Activated naive CD4-positive, alpha-beta T cell treated with anti-CD3 and anti-CD28 coated beads for 36 hours (primary cell): ENCODE measurements around the gene ERCC2. TPM values are rescaled to one million over a fixed set of nuclear protein-coding genes. Genes with fewer than 3 reads are reported as not detected.
A peak's percentile ranks its signal among the peaks of the same experiment; 100 is the strongest.

Experiments
- CTCF ChIA-PET: fragments of 350-600 bp; sonication (Branson Sonifier 250); formaldehyde crosslinking; loops from one replicate; lab custom pipeline; 2021; ENCODE audit warnings: antibody characterized with exemption; lab: Charles Lee
- DNase-seq: peaks from one replicate; pipeline ENCODE4 v3.0.0-alpha.2; 2020
- H3K27ac Mint-ChIP-seq: one replicate; pipeline ENCODE4 v1.8.0; 2021; ENCODE audit warnings: mild to moderate bottlenecking, mixed read lengths
- H3K27me3 Mint-ChIP-seq: one replicate; pipeline ENCODE4 v1.8.0; 2021; ENCODE audit warnings: low read depth, mixed read lengths
- H3K36me3 Mint-ChIP-seq: one replicate; pipeline ENCODE4 v1.8.0; 2021; ENCODE audit warnings: low read depth, mixed read lengths
- H3K4me1 Mint-ChIP-seq: one replicate; pipeline ENCODE4 v1.8.0; 2021; ENCODE audit warnings: low read depth, mixed read lengths
- H3K4me3 Mint-ChIP-seq: one replicate; pipeline ENCODE4 v1.8.0; 2021; ENCODE audit warnings: mild to moderate bottlenecking, moderate library complexity, mixed read lengths
- H3K9me3 Mint-ChIP-seq: one replicate; pipeline ENCODE4 v1.8.0; 2021; ENCODE audit warnings: mixed read lengths
- intact Hi-C: fragments of 100-400 bp; cut with micrococcal nuclease; formaldehyde crosslinking; loops from one replicate; pipeline ENCODE4 v1.15.1; 2023
- total RNA-seq, 2 experiments: library from RNA; stranded (reverse); gene quantifications; one replicate each; pipeline ENCODE4 v1.2.3, GENCODE V29; 2021

Gene ERCC2
- total RNA-seq, 2 experiments from 2014 or later = 20.6 to 22.9 TPM

DNA sequence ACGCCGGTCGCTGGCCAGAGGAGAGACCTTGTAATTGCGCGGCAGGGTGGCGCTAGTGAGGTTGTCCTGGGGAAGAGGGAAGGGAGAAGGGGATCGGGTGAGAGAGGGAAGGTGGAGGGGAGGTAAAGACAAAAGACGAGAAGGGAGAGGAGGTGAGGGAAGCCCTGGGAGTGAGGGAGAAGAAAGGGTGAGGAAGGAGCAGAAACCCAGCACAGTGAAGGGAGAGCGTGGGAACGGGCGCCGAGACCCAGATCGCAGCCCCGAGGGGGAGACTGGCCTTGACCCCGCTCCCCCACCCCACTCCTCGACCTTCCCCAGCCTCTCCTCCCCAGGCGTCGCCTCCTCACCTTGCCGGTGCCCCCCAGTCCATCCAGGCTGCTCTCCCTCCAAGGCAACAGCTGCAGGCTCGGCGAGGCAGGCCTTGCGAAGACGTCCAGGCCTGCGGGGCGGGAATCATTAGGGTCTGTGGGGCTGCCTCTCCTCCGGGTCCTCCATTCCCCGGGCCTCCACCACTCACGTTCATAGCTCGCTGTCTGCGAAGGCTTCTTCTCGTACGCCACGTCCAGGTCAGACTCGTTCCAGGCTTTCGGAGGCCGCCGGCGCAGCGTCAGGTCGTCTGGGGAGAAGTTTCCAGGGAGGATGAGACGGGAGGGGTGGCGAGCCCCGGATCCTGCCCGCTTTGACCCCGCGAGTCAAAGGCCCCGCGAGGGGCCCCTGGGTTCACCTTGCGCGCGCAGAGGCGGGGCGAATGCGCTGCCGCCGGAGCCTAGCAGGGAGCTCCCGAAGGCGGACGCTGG is 25.6 kb upstream of the ERCC2 start:
- Mint-ChIP-seq H3K27ac (no peak overlapping the region), H3K4me1 (peaks cover 15% of the 10 kb centered on the region), H3K4me3 (no peak overlapping the region), H3K36me3 (no peaks in the 10 kb centered on the region), H3K27me3 (peaks cover 30% of the 10 kb centered on the region), H3K9me3 (no peaks in the 10 kb centered on the region)
- CTCF ChIA-PET = no interaction called here
- intact Hi-C loops = no loop called here
- DNase-seq = no peak

- CTCF ChIA-PET = interaction anchor here (1.2 kb wide), 1 partner anchor 10 kb away, joined by 3 read pairs; no protein-coding TSS in a partner anchor
- Mint-ChIP-seq H3K27ac (no peak overlapping the region), H3K4me1 (peaks cover 7% of the 10 kb centered on the region)
Observed at GRCh38 chr19:45391871-45392665, 21.7 kb upstream of the ERCC2 start.

GRCh38 chr19:45391346-45391745 is 21.0 kb upstream of the ERCC2 start:
- Mint-ChIP-seq H3K36me3 (no peaks in the 10 kb centered on the region), H3K27me3 (peaks cover 10% of the 10 kb centered on the region), H3K27ac (no peak overlapping the region), H3K4me3 (no peak overlapping the region), H3K4me1 (peaks cover 4% of the 10 kb centered on the region), H3K9me3 (no peaks in the 10 kb centered on the region)
- CTCF ChIA-PET = no interaction called here
- intact Hi-C loops = no loop called here
- no peak for DNase-seq

More at GRCh38 chr19:45391871-45392665, 21.7 kb upstream of the ERCC2 start:
- DNase-seq = no peak
- no peaks in the 10 kb centered on the region for H3K36me3 Mint-ChIP-seq
- intact Hi-C loops = no loop called here
- H3K27me3 Mint-ChIP-seq = peaks cover 9% of the 10 kb centered on the region
- no peak overlapping the region for H3K4me3 Mint-ChIP-seq
- no peaks in the 10 kb centered on the region for H3K9me3 Mint-ChIP-seq

- H3K27me3 Mint-ChIP-seq = peaks cover 25% of the 10 kb centered on the region
- CTCF ChIA-PET = no interaction called here
- H3K36me3 Mint-ChIP-seq = no peaks in the 10 kb centered on the region
- H3K27ac Mint-ChIP-seq = no peak overlapping the region
- no peak overlapping the region for H3K4me3 Mint-ChIP-seq
- intact Hi-C loops = no loop called here
- peaks cover 3% of the 10 kb centered on the region for H3K4me1 Mint-ChIP-seq
- DNase-seq = no peak
- no peaks in the 10 kb centered on the region for H3K9me3 Mint-ChIP-seq
Observed at GRCh38 chr19:45385392-45386221, 15.2 kb upstream of the ERCC2 start.

GRCh38 chr19:45382426-45382825 is 12.1 kb upstream of the ERCC2 start:
- Mint-ChIP-seq H3K4me3 (no peak overlapping the region), H3K4me1 (peaks cover 3% of the 10 kb centered on the region), H3K27me3 (peaks cover 25% of the 10 kb centered on the region), H3K9me3 (no peaks in the 10 kb centered on the region), H3K27ac (no peak overlapping the region), H3K36me3 (no peaks in the 10 kb centered on the region)
- intact Hi-C loops = no loop called here
- DNase-seq = no peak
- CTCF ChIA-PET = no interaction called here

GRCh38 chr19:45380107-45380506 is 9.7 kb upstream of the ERCC2 start:
- Mint-ChIP-seq H3K4me3 (no peak overlapping the region), H3K27ac (no peak overlapping the region), H3K9me3 (no peaks in the 10 kb centered on the region), H3K4me1 (no peaks in the 10 kb centered on the region), H3K36me3 (no peaks in the 10 kb centered on the region), H3K27me3 (peaks cover 9% of the 10 kb centered on the region)
- intact Hi-C loops = no loop called here
- DNase-seq = no peak
- CTCF ChIA-PET = interaction anchor here (0.8 kb wide), 1 partner anchor 19 kb away, joined by 3 read pairs; no protein-coding TSS in a partner anchor

DNA sequence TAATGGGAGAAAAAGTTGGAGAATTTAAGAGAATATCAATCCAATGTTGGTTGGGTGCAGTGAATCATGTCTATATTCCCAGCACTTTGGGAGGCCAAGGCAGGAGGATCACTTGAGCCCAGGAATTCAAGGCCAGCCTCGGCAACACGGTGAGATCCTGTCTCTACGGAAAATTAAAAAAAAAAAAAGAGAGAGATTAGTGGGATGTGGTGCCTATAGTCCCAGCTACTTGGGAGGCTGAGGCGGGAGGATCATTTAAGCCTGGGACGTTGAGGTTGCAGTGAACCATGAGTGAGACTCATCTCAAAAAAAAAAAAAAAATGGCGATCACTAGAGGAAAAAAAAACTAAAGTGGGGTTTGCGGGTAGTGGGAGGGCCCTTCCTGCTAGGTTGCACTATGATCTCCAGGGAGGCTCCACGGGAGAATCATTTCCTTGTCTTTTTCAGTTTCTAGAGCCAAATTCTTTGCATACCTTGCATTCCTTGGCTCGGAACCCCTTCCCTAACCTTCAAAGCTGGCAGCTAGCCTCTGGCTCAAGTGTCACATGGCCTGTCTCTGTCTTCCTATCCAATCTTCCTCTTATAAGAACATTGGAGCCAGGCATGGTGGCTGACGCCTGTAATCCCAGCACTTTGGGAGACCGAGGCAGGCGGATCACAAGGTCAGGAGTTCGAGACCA is 5.8 kb upstream of the ERCC2 start:
- no peaks in the 10 kb centered on the region for H3K27me3 Mint-ChIP-seq
- no peaks in the 10 kb centered on the region for H3K9me3 Mint-ChIP-seq
- H3K4me3 Mint-ChIP-seq = no peak overlapping the region
- DNase-seq = no peak
- no peaks in the 10 kb centered on the region for H3K4me1 Mint-ChIP-seq
- H3K36me3 Mint-ChIP-seq = no peaks in the 10 kb centered on the region
- intact Hi-C loops = no loop called here
- CTCF ChIA-PET = interaction anchor here (0.7 kb wide), 1 partner anchor 26 kb away, joined by 6 read pairs; no protein-coding TSS in a partner anchor
- H3K27ac Mint-ChIP-seq = no peak overlapping the region

GRCh38 chr19:45368737-45369340 is 1.5 kb downstream of the ERCC2 start:
- H3K27me3 Mint-ChIP-seq = no peaks in the 10 kb centered on the region
- H3K9me3 Mint-ChIP-seq = no peaks in the 10 kb centered on the region
- no peaks in the 10 kb centered on the region for H3K36me3 Mint-ChIP-seq
- intact Hi-C loops = no loop called here
- CTCF ChIA-PET = interaction anchor here (0.6 kb wide), 1 partner anchor 66 kb away, joined by 3 read pairs; no protein-coding TSS in a partner anchor
- H3K4me1 Mint-ChIP-seq = peaks cover 5% of the 10 kb centered on the region
- peak overlapping the region; percentile 53 for H3K4me3 Mint-ChIP-seq
- no peak for DNase-seq
- no peak overlapping the region for H3K27ac Mint-ChIP-seq

- no peaks in the 10 kb centered on the region for H3K9me3 Mint-ChIP-seq
- H3K4me3 Mint-ChIP-seq = no peak overlapping the region
- no peak overlapping the region for H3K27ac Mint-ChIP-seq
- intact Hi-C loops = no loop called here
- H3K36me3 Mint-ChIP-seq = peaks cover 1% of the 10 kb centered on the region
- no peak for DNase-seq
- H3K4me1 Mint-ChIP-seq = peaks cover 5% of the 10 kb centered on the region
- CTCF ChIA-PET = no interaction called here
- H3K27me3 Mint-ChIP-seq = no peaks in the 10 kb centered on the region
Observed at GRCh38 chr19:45368127-45368526, 2.2 kb downstream of the ERCC2 start.

DNA sequence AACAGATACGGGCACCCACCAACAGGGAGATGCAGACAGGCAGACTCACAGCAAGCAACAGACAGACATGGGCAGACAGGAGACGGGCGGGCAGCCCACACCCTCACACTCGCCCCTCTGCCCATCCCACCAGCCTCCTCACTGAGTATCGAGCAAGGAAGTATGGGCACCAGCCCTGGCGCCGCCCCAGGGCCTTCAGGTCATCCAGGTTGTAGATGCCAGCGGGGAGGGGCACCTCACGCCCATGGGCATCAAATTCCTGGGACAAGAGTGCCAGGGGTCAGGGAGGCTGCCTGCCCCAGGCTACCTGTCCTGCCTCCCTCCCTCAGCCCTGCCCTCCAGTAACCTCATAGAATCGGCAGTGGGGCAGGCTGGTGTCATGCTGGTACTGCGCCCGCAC is 5.7 kb downstream of the ERCC2 start:
- no peak overlapping the region for H3K27ac Mint-ChIP-seq
- H3K36me3 Mint-ChIP-seq = peaks cover 5% of the 10 kb centered on the region
- DNase-seq = no peak
- intact Hi-C loops = no loop called here
- H3K4me3 Mint-ChIP-seq = no peak overlapping the region
- H3K27me3 Mint-ChIP-seq = no peaks in the 10 kb centered on the region
- no peaks in the 10 kb centered on the region for H3K9me3 Mint-ChIP-seq
- CTCF ChIA-PET = no interaction called here
- peaks cover 3% of the 10 kb centered on the region for H3K4me1 Mint-ChIP-seq

DNA sequence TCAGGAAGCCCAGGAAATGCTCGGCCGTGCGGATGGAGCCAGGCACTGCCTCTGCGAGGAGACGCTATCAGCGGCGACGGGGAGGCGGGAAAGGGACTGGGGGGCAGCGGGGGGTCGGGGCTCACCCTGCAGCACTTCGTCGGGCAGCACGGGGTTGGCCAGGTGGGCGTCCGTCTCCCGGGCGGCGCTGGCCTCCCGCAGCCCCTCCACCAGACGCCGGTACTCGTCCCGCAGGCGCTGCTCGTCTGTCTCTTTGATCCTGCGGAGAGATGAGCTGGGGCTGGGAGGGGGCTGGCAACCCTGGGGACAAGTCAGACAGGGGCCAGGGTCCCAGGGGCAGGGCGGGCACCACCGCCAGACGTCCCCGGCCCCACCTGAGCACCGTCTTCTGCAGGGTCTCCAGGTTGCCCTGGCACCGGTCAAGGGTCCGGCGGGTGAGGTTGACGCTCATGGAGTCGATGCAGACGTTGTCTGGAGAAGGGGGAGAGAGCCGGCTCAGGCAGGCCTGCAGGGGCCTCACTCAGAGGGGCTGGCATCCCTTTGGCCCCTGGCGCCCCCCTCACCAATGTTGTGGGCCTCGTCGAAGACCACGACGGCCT is 6.4 kb downstream of the ERCC2 start:
- no peak for DNase-seq
- Mint-ChIP-seq H3K27ac (no peak overlapping the region), H3K27me3 (no peaks in the 10 kb centered on the region), H3K4me1 (peaks cover 1% of the 10 kb centered on the region), H3K36me3 (peaks cover 6% of the 10 kb centered on the region), H3K4me3 (no peak overlapping the region), H3K9me3 (no peaks in the 10 kb centered on the region)
- intact Hi-C loops = no loop called here
- CTCF ChIA-PET = no interaction called here
